HG03103 (cell line): ENCODE measurements around the gene PRCC.

Experiments used
- ATAC-seq: cut with Tn5 transposase; IDR thresholded peaks from one replicate; pipeline ENCODE4 v1.9.1; 2021; ENCODE audit warnings: low read depth; ENCODE audit not compliant: unreplicated experiment

PRCC gene

GRCh38 chr1:156794506-156795373 is 27.4 kb downstream of the PRCC start:
- ATAC-seq: no peak

- no peak for ATAC-seq
These were observed 28.0 kb downstream of the PRCC start for GRCh38 chr1:156795374-156795733.

- no peak for ATAC-seq
These were observed 28.5 kb downstream of the PRCC start for GRCh38 chr1:156795787-156796186.

GRCh38 chr1:156796340-156797097 is 29.2 kb downstream of the PRCC start:
- no peak for ATAC-seq

- ATAC-seq: no peak
These were observed 30.0 kb downstream of the PRCC start for GRCh38 chr1:156797212-156797871.

GRCh38 chr1:156801409-156802121 is 34.2 kb downstream of the PRCC start:
- no peak for ATAC-seq

GRCh38 chr1:156802421-156802935 is 35.1 kb downstream of the PRCC start:
- no peak for ATAC-seq

- ATAC-seq: no peak
These were observed 35.9 kb downstream of the PRCC start for GRCh38 chr1:156803086-156803851.

GRCh38 chr1:156804026-156804425 is 36.7 kb downstream of the PRCC start:
- ATAC-seq: no peak

- ATAC-seq: no peak
These were observed 37.4 kb downstream of the PRCC start for GRCh38 chr1:156804572-156805243.

- no peak for ATAC-seq
These were observed 38.6 kb downstream of the PRCC start for GRCh38 chr1:156805766-156806511.

- no peak for ATAC-seq
These were observed 39.4 kb downstream of the PRCC start for GRCh38 chr1:156806512-156807440.

GRCh38 chr1:156807627-156808026 is 40.3 kb downstream of the PRCC start:
- no peak for ATAC-seq

- ATAC-seq: no peak
These were observed 41.1 kb downstream of the PRCC start for GRCh38 chr1:156808186-156809030.

GRCh38 chr1:156809281-156809680 is 41.9 kb downstream of the PRCC start:
- no peak for ATAC-seq

- ATAC-seq: no peak
These were observed 42.5 kb downstream of the PRCC start for GRCh38 chr1:156809711-156810366.
